Renal pelvis (tissue), 4 donors: ENCODE results near the gene TES. TPM values are rescaled to one million over a fixed set of nuclear protein-coding genes. Genes with fewer than 3 reads are reported as not detected.
A peak's percentile ranks its signal among the peaks of the same experiment; 100 is the strongest.

Experiments
- DNase-seq: peaks from one replicate; pipeline ENCODE4 v3.0.0-alpha.2; 2013
- polyA plus RNA-seq, 3 donors: library from polyadenylated mRNA; unstranded; fragments of 120-200 nt; gene quantifications; one replicate each; pipeline ENCODE4 v1.2.1, GENCODE V29; 2013; ENCODE audit not compliant: insufficient read length in 3 of 3

TES gene
- polyA plus RNA-seq, 3 donors: 65.6 to 79.3 (median 71.5) TPM

DNA sequence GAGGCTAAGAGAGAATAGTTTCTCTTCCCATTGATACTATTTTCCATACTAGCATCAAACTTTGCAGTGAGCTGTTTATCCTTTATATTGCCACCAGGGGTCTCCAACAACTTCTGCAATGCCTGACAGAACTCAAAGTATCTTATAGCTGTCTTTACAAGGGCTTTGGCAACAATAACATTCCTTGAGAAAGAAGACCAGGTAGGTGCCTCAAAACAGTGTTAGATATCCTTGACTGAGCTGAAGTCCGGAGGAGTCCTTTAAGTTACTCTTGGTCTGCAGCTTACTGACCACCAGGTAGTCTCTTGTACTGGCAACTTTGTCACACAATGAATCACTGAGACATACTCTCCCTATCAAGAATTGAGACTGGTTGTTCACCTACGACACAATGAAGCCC, 30.0 kb upstream of the TES start:
- DNase-seq: peak; percentile 51

DNA sequence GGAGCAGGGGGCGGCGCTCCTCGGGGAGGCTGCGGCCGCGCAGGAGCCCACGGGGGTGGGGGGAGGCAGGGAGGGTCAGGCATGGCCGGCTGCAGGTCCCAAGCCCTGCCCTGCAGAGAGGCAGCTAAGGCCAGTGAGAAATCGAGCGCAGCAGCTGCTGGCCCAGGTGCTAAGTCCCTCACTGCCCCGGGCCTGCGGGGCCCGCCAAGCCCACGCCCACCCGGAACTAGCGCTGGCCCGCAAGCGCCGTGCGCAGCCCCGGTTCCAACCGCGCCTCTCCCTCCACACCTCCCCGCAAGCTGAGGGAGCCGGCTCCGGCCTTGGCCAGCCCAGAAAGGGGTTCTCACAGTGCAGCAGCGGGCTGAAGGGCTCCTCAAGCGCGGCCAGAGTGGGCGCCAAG, 28.3 kb upstream of the TES start:
- no peak for DNase-seq

DNA sequence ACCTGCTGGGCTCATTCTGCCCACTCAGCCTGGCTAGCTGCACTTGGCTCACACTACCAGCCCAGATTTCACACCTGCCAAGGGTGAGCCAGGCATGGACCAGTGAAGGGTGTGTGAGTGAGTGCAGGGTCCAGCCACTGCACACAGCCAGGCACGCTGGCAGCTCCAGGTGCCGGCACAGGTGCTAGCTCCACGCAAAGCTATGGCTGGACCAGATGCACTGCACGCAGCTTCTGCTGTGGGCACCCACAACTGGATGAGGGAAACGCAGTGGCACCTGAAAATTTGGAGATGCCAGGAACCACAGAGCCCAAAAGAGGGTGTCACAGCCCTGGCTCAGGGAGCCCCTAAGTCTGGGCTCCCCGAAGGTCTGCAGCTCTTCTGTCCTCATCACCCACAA, 24.9 kb upstream of the TES start:
- no peak for DNase-seq

DNA sequence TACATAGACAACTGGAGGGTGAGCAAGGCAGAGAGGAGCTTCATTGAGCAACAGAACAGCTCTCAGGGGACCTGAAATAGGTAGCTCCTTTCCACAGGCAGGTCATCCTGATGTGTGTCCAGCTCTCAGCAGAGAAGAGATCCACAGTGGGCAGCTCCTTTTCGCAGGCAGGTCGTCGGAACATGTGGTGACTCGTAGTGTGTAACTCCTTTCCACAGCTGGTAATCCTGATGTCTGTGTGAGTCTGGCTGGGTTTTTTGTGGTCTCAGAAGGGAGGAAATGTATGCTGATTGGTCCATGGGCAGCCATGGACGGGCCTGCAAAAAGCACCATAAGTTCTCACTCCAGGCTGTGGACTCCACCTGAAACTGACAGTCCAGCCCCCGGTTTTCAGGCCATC, 24.4 kb upstream of the TES start:
- no peak for DNase-seq

DNA sequence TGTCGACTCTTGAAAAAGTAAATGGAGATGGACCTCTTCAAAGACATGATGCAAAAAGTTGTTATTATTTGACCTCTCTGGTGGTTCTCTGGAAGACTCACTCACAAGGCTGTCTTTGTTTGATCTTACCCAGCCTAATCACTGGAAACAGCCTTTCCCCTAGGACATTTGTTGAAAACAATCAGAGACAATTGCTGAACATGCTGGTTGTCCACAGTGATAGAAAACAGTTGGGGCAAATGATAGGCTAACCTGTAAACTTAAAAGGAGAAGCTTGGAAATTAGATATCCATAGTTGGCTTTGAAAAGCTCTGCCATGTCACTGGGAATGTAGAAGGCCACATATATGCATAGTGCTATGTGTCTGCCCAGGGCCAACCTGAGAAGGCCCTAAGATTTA, 22.9 kb upstream of the TES start:
- no peak for DNase-seq

DNA sequence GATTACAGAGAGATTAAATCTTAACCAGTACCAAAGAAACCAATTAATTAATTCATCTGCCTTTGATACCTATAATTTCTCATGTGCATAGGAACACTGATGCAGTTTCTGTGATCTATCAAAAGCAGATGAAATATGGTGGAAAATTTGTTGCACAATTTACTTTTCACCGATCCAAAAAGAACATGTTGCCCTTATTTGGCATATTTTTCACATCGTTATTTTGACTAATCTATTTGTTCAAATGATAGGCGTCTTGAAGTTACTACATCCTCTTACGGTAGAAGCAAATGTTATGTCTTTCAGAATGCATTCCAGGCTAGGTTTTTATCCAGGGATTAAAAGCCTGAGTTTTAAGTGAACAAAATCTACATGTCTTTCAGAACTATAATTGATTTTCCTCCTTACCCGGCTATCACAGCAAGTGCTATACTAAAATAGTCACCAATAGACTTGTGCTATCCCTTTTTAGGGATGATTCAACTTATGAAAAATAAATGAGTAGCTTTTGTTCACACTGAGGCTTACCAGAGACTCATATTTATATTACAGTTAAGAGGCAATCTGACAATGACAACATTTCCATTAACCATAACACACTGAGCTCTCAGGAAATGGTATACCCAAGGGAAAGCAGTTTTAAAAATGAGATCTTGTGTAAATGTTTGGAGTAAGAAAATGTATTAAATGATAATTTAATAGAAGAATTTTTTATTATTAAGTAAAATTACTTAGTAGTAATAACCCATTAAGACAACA, 16.8 kb upstream of the TES start:
- no peak for DNase-seq

DNA sequence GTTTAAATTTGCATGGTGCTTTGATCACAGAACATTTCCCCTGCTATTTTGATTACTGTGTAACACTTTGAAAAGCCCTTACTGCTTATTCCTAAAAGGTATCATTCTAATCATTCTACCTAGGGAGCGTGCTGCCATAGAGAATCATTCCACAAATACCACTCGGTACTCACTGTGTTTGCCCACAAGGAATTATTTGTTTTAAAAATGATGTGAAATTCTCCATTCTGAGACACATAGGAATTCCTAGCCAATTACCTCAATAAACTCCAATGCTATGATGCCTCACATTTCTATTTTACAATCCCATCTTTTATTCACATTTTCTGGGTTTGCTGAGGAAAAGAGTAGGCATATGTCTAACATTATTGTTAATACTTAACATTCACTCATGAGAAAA, 16.2 kb upstream of the TES start:
- no peak for DNase-seq

DNA sequence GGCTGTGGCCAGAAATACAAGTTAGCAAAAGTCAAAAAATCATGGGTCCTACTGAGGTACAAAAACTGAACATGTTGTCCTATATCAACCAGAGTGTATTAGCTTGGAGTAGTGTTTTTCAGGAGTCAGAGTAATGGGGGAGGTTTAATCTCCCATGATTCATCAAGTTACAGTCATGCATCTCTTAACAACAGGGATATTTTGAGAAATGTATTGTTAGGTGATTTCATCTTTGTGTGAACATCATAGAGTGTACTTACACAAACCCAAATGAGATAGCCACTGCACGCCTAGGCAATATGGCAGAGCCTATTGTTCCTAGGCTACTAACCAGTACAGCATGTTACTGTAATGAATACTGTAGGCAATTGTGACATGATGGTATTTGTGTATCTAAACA, 14.9 kb upstream of the TES start:
- no peak for DNase-seq

DNA sequence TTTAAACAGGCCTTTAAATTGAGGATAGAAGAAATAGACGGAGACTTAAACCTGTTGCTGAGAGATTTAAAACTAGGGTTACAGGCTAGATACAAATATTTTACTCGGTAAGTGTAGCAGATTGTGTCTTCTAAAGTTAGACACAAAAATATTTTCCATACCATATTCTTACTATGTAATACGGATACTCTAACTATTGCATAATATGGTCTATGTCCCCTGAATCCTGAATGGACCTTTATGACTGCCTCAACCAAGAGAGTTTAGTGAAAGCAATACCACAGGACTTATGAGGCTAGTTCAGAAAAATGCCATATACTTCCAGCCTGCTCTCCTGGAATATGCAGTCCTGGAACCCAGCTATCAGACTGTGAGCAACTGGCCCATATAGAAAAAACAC, 13.4 kb upstream of the TES start:
- no peak for DNase-seq

DNA sequence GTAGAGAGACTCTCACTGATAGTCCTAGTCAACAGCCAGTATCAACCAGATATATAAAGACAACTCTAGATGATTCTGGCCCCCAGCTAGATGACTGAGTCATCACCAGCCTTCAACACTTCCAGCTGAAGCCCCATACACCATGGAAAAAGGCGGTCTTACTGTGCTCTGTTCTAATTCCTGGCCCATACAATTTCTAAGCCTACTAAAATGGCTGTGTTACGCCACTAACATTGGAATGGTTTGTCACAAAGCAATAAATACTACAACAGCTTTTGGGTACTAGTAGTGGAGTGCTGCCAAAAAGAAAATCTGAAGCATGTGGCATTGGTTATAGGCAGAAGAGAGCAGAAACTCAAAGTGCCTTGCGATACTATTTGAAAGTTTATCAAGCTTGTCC, 13.0 kb upstream of the TES start:
- DNase-seq: no peak

DNA sequence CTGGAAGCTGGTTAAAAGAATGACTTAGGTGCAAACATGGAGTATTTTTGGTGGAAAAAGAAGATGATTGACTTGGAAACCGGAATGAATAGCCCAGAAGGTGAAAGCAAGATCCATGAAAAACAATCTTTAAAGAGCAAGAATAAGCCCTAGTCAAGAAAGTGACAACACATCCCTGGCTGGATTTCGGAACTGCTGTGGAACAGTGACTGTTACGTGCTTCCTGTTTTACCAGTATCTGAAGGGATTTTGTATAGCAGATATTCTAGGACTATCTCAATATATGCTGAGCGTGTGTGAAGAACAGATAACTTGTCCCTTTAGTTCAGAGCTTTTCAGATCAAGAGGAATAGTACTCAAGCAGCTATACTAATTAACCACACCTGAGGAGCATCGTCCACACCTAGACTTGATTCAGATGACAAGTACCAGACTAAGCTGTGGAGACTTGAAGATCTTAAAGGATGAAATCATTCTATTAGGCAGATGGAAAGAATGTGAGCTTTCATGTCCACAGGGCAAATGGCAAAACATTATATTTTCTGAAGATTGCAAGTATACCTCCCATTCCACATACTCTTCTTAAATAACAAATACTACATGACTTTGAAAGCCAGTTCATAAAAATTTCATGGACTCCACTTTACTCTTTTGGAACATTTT, 11.5 kb upstream of the TES start:
- DNase-seq: no peak

DNA sequence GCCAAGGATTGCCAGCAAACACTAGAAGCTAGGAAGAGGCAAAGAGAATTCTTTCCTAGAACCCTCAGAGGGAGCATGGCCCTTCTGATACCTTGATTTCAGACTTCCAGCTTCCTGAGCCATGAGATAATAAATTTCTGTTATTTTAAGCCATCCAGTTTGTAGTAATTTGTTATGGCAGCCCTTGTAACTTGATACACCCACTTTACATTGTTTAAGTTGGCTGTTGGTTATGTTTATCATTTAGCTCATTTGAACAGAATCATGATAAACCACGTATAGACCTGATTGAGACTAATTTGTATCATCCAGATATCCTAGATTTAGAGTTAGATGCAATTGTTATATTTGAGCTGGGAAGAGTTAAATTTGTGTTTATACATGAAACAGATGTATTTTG, 9.4 kb upstream of the TES start:
- DNase-seq: no peak

DNA sequence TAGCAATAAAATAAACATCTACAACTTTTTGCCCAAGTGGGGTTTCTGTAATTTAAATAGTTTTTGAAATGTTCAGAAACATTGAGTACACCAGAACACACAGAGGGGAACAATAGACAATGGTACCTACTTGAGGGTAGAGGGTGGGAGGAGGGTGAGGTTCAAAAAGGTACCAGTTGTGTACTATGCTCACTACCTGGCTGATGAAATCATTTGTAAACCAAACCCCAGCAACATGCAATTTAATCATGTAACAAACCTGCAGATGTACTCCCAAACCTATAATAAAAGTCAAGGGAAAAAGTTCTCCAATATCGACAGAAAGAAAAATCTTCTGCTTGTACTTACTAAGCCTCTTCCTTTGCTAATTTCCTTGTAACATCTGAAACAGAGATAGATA, 4.2 kb upstream of the TES start:
- no peak for DNase-seq

DNA sequence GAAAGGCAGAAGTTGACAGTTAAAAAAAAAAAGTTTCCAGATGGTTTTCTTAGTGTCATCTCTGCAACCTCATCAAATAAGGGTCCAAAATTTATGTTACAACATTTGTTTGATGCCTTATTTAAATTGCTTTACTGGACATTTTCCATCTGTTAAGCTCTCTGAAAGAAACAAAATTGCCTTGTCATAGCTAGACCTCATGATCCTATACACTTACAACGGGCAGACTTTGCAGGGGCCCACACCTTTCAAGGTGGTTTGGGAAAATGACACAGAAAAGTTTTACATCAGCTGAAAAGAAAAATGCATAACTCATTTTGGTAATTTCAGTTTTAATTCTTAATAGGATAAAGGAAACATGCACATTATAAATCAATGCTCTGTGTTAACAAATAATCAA, 1.4 kb upstream of the TES start:
- DNase-seq: no peak

DNA sequence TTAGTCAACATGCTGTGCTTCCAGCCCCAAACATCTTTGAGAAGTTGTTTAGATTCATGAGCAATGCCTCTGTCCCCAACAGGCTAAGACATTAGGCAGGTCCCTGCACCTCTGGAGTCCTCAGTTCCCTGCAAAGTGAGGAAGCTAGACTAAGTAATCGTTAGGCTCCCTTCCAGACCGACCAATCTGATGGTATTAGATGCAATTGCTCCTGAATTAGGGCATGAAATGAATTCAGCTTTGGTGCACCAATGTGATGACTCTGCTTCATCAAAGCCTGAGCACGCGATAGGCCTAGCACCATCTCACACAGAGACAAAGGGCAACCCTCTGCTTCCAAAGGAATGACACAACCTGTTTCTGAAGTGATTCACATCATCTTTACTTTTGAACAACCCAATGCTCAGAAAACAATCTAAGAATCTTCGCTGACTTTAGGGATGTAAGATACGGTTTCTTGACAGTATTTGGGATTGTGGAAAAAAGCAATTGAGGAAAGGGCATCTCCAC, 723 bp upstream of the TES start:
- no peak for DNase-seq

DNA sequence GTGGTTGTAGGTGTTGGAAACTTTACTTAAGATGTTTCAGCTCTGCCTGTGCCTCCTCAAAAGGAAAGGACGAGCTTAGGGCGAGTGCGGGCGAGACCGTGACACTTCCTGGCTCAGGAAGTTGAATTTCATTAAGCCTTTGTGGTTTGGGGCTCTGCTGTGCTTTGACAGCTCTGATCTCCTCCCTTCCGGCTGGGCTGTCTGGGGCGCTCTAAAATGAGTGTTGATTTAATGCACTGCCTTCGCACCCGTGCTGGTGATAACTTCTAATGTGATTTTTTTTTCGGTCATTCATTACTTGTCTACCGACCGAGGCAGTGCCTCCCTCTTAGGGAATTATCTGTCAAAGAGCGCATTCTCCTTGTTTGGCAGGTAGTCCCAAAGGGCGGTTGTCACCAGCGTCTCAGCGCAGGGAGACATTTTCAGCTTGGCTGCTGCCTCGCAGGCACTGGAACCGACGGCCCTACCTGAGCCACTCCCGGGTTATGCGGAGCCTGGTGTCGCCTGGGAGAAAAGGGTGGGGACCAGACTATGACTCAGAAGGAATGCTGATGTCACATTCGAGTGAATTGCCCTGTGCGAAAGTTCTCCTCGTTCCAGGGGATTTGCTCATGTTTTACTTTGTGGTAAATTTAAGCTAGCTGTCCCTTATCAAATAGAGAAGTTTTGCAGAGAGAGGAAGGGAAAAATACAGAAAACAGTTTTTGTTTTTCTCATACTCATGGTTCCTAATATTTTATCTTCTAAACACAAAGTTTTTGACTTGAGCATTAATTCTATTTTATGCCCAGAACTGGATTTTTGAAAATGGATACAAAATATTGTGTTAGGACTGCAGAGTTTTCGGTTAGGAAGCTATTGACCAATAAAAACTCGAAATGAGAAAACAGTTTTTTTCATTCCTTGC, 920 bp downstream of the TES start:
- DNase-seq: peak; percentile 80

DNA sequence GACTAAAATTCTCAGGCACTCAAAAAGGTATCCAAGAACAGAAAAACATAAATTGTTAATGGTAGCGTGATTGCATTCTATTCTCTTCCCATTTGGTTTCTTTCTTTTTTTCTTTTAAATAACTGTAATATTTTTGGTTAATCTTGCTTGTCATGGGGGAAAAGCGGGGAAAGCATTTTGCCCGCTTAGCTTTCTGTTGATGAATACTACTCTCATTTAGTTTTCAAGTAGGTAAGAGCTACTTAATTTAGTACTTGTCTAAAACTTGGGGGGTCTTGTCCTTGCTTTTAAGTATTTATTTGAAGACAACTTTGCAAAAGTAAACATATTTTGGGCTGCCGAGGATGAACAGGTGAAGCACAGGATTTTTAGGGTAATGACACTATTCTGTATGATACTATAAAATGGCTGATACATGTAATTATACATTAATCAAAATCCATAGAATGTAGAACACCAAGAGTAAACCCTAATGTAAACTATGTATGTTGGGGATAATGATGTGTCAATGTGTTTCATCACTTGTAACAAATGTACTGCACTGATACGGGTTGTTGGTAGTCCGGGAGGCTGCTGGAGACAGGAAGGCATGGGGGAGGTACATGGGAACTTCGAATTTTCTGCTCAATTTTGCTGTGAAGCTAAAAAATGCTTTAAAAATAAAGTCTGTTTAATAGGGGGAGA, 1.7 kb downstream of the TES start:
- DNase-seq: no peak

DNA sequence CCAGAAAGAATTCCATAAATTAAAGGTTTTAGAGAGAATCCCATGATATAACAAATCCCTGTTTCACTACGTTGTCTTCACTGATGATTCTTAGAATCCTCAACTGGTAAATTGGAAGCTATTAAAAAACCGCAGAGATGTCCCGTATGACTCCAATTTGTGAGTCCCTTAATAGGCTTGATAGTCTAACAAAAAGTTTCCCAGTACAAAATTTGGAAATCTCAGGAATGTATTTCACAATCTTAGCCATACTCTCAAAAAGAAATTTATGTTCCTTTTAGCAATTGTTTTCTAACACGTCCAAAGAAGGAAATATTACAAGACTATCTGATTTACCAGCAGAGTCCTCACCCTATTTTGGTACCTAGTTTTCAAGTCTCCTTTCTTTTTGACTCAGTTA, 2.5 kb downstream of the TES start:
- no peak for DNase-seq

DNA sequence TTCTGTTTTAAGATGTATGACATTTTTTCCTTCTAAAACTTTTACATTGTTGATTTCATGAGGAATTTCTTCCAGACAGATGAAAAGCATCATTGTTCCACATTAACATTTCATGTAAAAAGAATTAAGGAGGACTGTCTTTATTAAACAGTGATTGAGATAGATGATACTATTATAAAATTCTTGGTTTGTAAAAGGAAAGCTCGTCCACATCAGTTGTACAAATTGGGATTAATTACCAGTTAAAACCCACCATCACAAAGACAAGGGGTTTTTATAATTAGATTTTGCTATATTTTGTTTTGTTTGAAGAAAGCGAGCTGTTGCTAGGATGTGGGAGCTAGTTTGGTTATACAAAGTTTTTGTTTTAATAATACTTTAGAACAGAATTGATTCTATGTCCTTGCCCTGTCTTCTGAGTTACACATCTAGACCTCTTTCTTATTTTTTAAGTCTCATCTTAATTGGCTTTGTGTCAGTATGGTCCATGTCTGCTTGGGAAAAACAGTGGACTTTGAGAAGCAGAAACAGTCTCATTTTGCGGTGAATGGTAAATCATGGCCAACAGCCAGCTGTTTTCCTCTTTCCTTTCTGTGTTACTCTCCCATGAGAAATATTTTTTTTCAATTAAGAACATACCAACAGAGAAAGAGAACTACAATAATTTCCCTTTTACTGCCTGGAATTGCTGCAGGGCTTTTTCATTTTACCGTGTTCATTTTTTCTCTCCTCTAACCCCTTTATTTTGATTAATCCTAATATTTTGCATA, 3.2 kb downstream of the TES start:
- peak; percentile 52 for DNase-seq

DNA sequence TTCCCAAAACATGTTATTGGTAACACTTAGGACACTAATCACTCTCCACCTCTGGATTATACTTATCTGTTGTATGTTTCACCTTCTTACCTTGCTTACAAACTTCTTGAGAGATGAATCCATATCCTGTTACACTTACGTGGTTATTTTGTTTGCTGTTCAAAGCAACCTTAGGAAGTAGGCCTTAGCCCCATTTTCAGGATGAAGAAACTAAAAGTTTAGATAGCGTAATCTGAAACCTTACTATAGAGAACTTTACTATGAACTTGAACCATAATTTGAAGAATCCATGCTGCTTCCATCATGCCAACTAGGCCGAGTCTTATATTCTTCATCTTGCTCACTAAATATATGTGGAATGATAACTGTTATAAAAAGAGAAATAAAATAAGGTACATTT, 4.6 kb downstream of the TES start:
- no peak for DNase-seq

DNA sequence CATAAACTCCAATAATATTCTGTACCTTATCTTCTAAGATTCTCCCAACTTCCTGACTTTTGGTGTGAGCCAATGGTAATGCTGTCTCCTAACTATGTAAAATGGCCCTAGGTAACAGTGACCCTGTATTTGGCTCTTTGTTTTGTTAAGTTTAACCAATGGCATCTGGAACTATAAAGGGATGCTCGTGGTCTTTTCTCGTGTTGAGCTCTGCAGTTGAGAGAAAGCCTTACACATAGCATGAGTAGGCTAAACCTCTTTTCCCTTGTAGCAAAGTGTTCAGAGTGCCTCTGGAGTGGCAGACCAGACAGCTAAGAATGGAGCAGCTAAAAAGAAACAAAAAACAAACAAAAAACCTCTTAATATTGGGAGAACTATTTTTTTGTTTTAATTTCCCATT, 5.2 kb downstream of the TES start:
- DNase-seq: no peak
